NT2/D1 (cell line): ENCODE measurements around the gene FRAS1.

ENCODE experiments used
- DNase-seq: peaks from one replicate; pipeline ENCODE4 v3.0.0-alpha.2; 2011; ENCODE audit warnings: low read depth, low spot score
- H3K27me3 ChIP-seq: 2 replicates; pipeline ENCODE4 v1.6.0; 2011; ENCODE audit warnings: mild to moderate bottlenecking; ENCODE audit not compliant: insufficient read length, insufficient read depth
- H3K36me3 ChIP-seq: 2 replicates; pipeline ENCODE4 v1.6.1; 2011; ENCODE audit warnings: mild to moderate bottlenecking, low read length, mixed read lengths; ENCODE audit not compliant: insufficient read depth, insufficient read length
- H3K4me1 ChIP-seq: 2 replicates; pipeline ENCODE4 v1.5.1; 2011; ENCODE audit not compliant: insufficient read depth, insufficient read length
- H3K4me3 ChIP-seq: 2 replicates; pipeline ENCODE4 v1.5.1; 2011; ENCODE audit warnings: low read depth; ENCODE audit not compliant: insufficient read length
- H3K9ac ChIP-seq: 2 replicates; pipeline ENCODE4 v1.6.0; 2011; ENCODE audit warnings: low read depth; ENCODE audit not compliant: insufficient read length
- H3K9me3 ChIP-seq: 2 replicates; pipeline ENCODE4 v1.5.1; 2011; ENCODE audit warnings: mild to moderate bottlenecking, low read length; ENCODE audit not compliant: insufficient read depth
- SUZ12 ChIP-seq: IDR thresholded peaks from 2 replicates; pipeline ENCODE4 v1.6.1; 2011; ENCODE audit not compliant: insufficient read length, insufficient read depth; ENCODE audit errors: extremely low read depth
- YY1 ChIP-seq: IDR thresholded peaks from 2 replicates; pipeline ENCODE4 v1.6.1; 2011; ENCODE audit not compliant: insufficient read length, insufficient read depth
- ZNF274 ChIP-seq: IDR thresholded peaks from 2 replicates; pipeline ENCODE4 v1.6.1; 2011; ENCODE audit warnings: mild to moderate bottlenecking, low read depth, low read length

The FRAS1 gene

GRCh38 chr4:78155616-78156105 is 98.5 kb downstream of the FRAS1 start:
- no peak for DNase-seq
- Histone ChIP-seq H3K27me3 (no peaks in the 10 kb centered on the region), H3K9me3 (no peaks in the 10 kb centered on the region), H3K9ac (no peak overlapping the region), H3K36me3 (no peaks in the 10 kb centered on the region), H3K4me3 (no peak overlapping the region), H3K4me1 (no peaks in the 10 kb centered on the region)
- TF ChIP-seq SUZ12, result no peak
- TF ChIP-seq YY1, result no peak
- no peak for TF ChIP-seq ZNF274

DNA sequence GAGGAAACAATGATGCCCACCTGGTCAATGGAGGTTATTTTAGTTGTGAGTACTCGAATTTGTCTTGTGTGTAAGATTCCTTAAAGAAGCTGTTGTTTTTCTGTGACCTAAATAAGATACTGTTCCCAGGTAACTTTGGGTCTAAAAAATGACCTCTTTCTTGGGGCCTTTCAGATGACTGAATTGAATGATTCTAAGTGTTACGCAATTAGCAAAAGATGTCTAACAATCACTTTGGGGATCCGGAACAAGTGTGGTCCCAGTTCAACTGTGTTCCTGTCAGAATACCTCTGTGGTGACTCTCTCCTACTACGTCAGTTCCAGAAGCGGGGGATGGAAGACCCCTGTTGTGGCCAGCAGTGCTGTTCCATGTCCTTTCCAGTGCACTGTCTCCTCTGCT is 99.4 kb downstream of the FRAS1 start:
- no peak for TF ChIP-seq ZNF274
- no peak for TF ChIP-seq SUZ12
- TF ChIP-seq YY1, result no peak
- Histone ChIP-seq H3K9ac (no peak overlapping the region), H3K36me3 (no peaks in the 10 kb centered on the region), H3K9me3 (no peaks in the 10 kb centered on the region), H3K4me1 (no peaks in the 10 kb centered on the region), H3K4me3 (no peak overlapping the region), H3K27me3 (no peaks in the 10 kb centered on the region)
- no peak for DNase-seq

GRCh38 chr4:78162342-78162741 is 105.2 kb downstream of the FRAS1 start:
- no peaks in the 10 kb centered on the region for H3K36me3 ChIP-seq
- DNase-seq, result no peak
- H3K9me3 ChIP-seq, result no peaks in the 10 kb centered on the region
- H3K4me3 ChIP-seq, result no peak overlapping the region
- no peak for TF ChIP-seq ZNF274
- no peaks in the 10 kb centered on the region for H3K27me3 ChIP-seq
- H3K9ac ChIP-seq, result no peak overlapping the region
- no peaks in the 10 kb centered on the region for H3K4me1 ChIP-seq

- TF ChIP-seq SUZ12, result no peak
- TF ChIP-seq YY1, result no peak
- no peak for TF ChIP-seq ZNF274
- Histone ChIP-seq H3K36me3 (no peaks in the 10 kb centered on the region), H3K27me3 (no peaks in the 10 kb centered on the region), H3K4me3 (no peak overlapping the region), H3K4me1 (no peaks in the 10 kb centered on the region), H3K9me3 (no peaks in the 10 kb centered on the region), H3K9ac (no peak overlapping the region)
- no peak for DNase-seq
Observed at GRCh38 chr4:78162821-78163220, 105.7 kb downstream of the FRAS1 start.

DNA sequence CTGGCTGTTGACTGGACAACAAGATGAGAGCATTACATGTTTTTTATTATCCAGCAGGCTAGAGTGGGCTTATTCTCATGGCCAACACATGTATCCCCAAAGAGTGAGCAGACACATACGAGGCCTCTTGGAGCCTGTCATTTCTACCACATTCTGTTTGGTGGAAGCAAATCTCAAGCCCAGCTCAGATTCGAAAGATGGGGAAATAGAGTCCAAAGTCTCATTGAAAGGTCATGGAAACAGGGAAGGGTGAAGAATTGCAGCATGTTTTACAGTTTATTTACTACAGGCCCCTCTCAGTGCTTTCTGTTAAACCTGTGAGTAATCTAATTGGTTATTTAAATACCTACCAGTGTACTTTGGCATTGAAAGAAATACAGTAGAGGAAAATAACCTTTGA is 108.6 kb downstream of the FRAS1 start:
- Histone ChIP-seq H3K9me3 (no peaks in the 10 kb centered on the region), H3K4me3 (no peak overlapping the region), H3K27me3 (no peaks in the 10 kb centered on the region), H3K4me1 (no peaks in the 10 kb centered on the region), H3K9ac (no peak overlapping the region), H3K36me3 (no peaks in the 10 kb centered on the region)
- DNase-seq, result no peak
- TF ChIP-seq YY1, result no peak
- TF ChIP-seq SUZ12, result no peak
- TF ChIP-seq ZNF274, result no peak

GRCh38 chr4:78166622-78167021 is 109.5 kb downstream of the FRAS1 start:
- TF ChIP-seq SUZ12, result no peak
- TF ChIP-seq YY1, result no peak
- no peak for TF ChIP-seq ZNF274
- no peak overlapping the region for H3K4me3 ChIP-seq
- no peaks in the 10 kb centered on the region for H3K9me3 ChIP-seq
- H3K4me1 ChIP-seq, result no peaks in the 10 kb centered on the region
- H3K9ac ChIP-seq, result no peak overlapping the region
- no peaks in the 10 kb centered on the region for H3K27me3 ChIP-seq
- no peaks in the 10 kb centered on the region for H3K36me3 ChIP-seq
- no peak for DNase-seq

GRCh38 chr4:78167510-78167909 is 110.4 kb downstream of the FRAS1 start:
- Histone ChIP-seq H3K36me3 (no peaks in the 10 kb centered on the region), H3K9ac (no peak overlapping the region), H3K4me3 (no peak overlapping the region), H3K9me3 (no peaks in the 10 kb centered on the region), H3K4me1 (no peaks in the 10 kb centered on the region), H3K27me3 (no peaks in the 10 kb centered on the region)
- no peak for DNase-seq
- TF ChIP-seq ZNF274 (no peak), SUZ12 (no peak), YY1 (no peak)

DNA sequence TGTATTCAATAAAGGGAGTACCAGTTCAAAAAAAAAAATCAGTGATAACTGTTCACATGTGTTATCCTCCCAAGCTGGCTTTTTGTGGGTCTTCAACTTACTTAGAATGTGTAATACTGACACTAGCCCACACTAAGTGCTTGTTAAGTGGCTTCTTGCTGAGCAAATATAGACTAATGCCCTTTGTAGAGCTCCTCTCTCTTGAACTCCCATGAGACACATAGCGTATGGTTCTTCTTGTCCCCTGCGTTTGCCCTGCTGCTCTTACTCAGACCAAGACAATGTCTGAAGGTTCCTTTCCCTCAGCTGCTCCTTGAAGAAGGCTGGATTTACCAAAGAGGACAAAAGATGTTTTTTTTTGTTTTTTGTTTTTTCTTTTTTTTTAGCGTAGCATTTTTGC is 110.9 kb downstream of the FRAS1 start:
- H3K9me3 ChIP-seq, result no peaks in the 10 kb centered on the region
- TF ChIP-seq YY1, result no peak
- TF ChIP-seq SUZ12, result no peak
- TF ChIP-seq ZNF274, result no peak
- no peak for DNase-seq
- H3K4me3 ChIP-seq, result no peak overlapping the region
- no peaks in the 10 kb centered on the region for H3K27me3 ChIP-seq
- no peaks in the 10 kb centered on the region for H3K36me3 ChIP-seq
- H3K4me1 ChIP-seq, result no peaks in the 10 kb centered on the region
- H3K9ac ChIP-seq, result no peak overlapping the region
